SW 1271 (cell line): ENCODE results near the gene GBE1.

Source experiments
- DNase-seq, 2 experiments: peaks; one replicate each; lab custom pipeline; 2025; lab: John Stamatoyannopoulos, UW

GBE1 gene

DNA sequence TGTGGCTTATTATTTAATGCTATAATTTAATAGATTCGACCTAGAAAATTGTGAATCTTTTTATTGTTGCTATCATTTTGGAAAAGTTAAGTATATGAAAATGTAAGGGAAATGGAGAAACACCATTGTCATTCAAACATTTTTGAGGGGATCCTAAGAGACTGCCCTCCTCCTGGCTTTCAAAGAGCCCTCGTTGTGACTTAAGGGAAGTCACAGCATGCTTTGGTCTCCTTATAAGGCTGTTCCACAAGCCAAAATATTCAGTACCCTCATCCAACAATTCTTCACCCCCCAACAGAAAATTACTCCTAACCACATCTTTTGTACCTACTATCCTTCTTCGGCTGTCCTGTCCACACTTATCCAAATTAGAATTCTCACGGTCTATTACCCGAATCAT, 140.2 kb downstream of the GBE1 start:
- DNase-seq: no peak

DNA sequence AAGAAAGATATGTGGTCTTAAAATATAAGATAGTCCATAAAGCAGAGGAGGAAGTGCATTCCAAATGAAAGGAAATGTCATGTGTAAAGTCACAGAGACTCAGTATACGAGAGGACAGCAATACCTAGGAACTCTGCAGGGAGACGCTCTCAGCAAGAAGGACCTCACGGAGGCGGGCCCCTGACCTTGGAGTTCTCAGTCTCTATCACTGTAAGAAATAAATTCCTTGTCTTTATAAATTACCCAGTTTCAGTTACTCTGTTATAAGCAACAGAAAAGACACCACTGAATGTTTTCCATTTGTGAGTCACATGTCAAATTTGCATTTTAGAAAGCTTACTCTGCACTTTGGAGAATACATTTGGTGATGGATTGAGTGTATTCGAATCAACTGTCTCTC, 140.6 kb downstream of the GBE1 start:
- no peak for DNase-seq

DNA sequence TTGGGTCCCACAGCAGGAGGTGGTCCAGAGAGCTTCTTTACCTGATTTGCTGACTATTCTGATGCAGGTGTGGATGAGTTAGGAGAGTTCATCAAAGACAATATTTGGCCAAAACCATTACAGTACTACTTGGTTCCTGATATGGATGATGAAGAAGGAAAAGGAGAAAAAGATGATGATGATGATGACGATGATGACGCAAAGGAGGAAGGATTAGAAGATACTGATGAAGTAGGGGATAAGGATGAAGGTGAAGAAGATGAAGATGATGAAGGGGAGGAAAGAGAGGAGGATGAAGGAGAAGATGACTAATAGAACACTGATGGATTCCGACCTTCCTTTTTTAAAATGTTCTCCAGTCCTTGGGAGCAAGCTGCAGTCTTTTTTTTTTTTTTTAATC, 148.7 kb downstream of the GBE1 start:
- no peak for DNase-seq

DNA sequence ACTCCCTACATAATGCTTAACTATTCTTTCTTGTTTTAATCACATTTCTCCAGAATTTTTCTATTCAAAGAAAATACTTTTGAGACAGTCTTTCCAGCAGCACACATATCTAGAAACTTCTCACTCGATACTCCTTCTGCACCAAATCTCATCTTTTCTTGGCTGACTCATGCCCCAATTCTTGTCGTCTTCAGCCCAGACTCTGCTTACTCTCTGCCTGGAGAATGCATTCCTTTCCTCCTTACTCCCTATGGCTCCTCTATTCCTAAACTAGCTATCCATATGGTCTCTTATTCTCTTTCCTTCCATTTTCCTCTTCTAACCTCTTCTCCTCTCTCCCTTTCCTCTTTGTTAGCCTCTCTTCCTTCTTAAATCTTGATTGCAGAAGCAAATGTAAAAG, 158.7 kb downstream of the GBE1 start:
- DNase-seq: no peak

DNA sequence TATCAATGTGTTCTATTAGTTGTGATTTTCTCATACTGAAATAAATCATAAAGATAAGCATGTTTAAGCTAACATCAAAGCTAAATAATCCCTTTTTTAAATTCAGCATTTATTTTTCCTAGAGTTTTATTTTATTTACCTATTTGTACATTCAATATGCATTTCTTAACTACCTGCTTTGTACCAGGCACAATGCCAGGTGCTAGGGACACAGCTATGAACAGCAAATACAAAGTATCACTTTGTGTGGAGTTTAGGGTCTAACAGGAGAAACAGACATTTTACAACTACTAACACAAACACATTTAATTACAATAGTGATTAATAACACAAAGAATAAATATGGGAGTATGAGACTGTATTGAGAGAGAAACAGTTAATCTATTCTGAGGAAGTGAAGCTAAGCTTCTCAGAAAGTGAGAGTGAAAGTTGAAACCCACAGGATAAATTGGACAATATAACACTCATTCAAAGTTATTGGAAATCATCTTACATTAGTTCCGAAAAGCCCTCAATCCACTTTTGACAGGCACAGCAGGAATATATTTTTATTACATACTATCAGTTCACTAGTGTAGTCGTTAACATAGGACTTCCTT, 159.6 kb downstream of the GBE1 start:
- no peak for DNase-seq

DNA sequence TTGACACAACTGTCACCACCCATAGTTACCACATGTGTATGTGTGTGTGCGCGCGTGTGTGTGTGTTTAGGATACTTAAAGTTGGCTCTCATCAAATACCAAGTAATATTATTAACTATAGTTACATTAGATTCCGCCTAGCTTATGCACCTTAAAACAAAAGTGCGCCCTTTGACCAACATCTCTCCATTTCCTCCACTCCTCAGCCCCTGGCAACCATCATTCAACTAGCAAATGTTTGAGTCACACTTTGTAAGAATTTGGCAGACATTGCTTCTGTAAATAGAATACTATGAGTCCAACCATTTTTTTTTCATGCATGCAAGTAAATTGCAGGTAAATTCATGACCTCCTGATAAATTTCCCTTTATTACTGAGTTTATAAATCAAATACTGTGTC, 169.3 kb downstream of the GBE1 start:
- no peak for DNase-seq

DNA sequence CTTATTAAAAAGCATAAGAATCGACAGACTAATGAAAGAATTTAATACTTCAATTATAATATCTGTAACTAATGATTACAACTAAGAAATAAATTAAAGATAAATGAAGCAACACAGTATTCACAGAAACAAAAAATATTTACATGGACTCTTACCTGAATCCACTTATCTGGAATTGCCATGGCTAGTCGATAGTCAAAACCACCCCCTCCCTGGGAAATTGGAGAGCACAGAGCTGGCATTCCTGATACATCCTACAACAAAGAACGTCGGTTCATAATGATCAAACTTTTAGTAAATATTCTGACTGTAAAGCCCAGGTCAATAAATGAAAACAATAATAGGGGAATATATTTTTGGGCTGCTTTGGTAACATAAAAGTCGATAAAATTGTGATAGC, 175.5 kb downstream of the GBE1 start:
- DNase-seq: no peak

DNA sequence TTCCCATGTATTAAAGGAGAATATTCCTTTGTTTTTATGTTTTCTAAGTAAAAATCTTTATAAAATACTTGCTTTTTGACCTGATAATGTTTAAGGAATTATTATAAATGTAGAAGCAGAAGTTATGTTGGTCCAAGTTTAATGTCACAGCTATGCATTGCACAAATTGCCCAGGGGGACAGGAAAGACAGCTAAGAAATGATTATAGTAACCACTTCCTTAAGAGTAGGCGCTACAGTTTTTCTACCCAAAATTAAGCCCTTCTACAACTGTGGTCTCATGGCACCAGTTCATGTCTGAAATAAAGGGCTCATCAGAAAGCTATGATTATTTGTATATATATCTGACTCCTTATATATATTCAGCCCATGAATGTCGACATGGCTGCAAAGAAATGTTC, 176.4 kb downstream of the GBE1 start:
- DNase-seq: no peak

DNA sequence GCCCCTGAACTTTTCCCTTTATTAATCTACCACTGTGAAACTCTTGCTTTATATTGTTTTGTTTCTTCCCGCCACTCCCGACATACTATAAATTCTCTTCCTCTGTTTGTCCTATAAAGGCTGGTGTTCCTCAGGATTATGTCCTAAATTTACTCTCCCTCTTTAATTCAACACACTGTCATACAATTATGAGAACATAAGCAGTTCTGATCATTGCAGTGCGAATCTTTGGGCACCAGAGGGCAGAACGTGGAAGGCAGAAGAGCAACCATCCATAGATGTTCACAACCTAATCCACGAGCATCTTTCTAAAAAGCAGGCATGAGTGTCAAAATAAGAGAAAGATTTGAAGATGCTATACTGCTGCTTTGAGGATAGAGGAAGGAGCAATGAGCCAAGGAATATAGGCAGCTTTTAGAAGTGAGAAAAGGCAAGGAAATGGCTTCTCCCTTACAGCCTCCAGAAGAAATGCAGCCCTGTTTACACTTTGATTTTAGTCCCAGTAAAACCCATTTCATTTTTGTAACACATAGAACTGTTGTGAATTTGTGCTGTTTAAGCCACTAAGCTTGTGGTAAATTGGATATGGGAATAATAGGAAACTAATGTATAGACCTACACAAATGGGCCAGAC, 179.4 kb downstream of the GBE1 start:
- peak in 1 of 2 experiments; percentile 18 for DNase-seq

DNA sequence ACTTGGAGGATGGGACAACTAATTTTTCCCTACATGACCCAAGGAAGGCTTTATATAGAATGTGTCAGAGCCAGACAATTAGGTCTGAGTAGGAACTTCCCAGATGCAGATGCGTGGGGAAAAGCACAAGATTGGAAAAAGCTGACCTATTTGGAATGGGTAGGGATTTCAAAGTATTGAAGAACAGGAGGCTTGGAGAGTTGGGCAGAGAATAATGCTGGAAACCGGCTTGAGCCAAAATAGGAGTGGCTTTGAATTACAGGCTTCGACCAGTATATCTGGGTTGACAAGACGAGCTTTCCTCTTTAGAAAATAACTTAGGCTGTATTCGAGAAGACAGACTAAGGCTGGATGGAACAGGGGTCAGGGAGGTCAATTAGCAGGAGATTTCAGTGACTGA, 181.1 kb downstream of the GBE1 start:
- DNase-seq: no peak

DNA sequence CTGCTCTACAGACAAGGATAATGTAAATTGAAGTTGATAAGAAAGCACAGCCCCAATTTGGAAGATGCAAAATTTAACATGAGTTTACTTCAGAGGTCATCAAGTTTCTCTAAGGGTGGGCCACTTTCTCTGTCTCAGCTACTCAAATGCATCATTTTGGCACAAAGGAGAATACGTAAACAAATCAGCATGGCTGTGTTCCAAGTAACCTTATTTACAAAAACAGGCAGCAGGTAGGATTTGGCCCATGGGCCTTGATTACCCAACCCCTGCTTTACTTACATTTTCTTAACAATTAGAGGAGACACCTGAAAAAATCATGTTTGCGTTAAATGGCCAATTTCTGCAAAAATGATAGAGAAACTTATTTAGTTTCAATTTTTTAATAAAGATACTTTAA, 181.7 kb downstream of the GBE1 start:
- no peak for DNase-seq

DNA sequence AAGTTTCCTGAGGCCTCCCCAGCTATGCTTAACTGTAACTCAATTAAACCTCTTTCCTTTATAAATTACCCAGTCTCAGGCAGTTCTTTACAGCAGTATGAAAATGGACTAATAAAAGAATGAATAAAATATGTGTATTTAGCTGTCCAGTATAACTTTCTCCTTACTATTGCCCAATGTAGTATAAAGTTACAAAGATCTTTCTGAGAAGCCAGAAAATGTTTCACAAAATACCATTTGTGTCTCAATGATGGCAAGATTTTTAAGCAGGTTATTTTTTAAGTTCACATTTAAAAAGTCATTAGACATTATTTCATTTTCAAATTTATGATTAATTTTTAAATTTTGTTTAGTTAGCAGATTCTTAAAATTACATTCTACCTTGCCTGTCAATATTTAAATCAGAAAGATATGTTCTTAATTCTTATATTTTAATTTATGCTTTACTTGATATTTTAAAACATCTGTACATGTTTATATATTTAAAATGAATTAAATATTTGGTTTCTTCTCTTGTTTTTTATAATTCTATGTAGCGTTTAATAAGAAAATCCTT, 189.2 kb downstream of the GBE1 start:
- DNase-seq: no peak

DNA sequence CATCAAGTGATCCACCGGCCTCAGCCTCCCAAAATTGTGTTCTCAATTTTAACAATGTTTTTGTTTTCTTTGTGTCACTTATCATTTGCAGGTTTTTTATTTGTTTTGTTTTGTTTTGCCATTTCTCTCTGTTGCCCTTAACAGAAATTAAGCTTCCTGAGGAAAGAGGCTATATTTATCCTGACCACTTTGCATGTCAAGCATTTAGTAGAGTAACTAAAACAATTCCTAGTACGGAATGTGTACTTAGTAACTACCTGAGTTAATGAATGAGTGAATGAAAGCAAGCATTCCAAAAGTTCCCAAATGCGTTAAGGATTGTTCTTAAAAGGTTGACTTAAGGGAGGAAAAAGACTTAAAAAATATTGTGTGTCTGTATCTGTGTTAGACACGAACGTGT, 193.1 kb downstream of the GBE1 start:
- no peak for DNase-seq

DNA sequence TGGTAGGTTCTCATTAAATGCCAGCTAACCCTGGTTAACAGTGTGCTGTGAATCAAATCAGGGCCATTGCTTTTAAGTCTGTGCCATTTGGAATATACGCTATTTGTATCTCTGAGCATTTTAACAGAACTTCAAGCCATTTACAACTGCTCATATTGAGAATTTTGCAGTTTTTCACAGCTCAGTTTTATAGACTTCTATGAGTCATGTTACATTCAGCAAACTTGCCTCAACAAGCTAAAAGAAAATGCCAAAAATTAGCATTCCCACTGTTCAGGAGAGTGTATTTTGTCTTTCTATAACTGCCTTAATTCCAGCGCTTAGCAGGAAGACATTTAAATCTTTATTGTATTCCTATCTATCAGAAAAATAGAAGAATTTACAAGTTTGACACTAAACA, 196.4 kb downstream of the GBE1 start:
- DNase-seq: no peak

DNA sequence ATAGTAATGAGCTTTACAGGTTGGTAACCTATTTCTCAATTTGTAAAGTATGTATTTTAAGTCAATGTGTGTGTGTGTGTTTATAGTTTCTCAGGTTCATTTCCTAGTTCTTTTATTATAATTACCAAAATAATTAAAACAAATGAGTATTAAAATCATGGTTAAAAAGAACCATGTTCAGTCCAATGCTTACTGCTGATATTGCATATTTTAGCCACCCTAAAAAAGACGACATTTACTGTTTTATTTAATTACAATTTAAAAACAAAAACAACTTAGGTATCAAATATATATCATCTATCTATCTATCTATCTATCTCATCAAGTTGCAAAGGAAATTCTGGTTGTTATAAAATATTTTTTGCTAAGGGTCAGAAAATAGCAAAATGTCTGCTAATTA, 203.3 kb downstream of the GBE1 start:
- DNase-seq: no peak

DNA sequence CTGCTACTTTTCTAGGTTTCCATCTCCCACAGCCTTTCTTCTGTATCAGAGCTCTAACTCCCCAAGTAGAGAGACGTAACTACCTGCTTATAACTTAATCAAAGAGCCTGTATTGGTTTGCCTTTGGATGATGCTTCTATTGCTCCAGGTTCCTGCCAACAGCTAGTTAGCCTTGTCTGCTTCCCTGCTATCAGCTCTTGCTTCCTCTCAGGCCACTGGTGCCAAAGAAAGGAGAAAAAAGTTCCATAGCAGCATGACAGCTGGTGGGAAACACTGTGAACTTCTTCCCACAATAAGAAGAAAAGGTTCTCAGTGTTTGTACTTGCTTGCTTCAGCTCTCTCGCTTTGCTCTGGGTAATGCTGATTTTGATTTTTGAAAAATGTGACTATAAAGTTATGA, 206.6 kb downstream of the GBE1 start:
- DNase-seq: no peak

DNA sequence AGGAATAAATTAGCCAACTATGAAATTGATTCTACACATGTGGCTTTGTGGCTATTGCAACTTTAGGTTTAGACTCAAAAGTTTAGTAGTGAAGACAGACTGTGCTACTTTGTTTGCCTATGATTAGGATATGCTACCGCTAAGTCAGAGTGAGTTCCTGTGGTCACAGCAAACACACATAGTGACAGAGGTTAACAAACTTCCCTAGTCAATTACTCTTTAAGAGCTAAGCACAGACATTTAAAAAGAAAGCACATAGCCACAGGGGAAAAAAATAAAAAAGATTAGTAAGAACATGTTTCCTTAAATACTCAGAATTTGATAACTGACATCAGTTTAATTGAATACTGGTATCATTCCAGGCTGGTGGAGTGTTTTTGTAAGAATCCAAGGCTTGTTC, 207.1 kb downstream of the GBE1 start:
- DNase-seq: no peak

DNA sequence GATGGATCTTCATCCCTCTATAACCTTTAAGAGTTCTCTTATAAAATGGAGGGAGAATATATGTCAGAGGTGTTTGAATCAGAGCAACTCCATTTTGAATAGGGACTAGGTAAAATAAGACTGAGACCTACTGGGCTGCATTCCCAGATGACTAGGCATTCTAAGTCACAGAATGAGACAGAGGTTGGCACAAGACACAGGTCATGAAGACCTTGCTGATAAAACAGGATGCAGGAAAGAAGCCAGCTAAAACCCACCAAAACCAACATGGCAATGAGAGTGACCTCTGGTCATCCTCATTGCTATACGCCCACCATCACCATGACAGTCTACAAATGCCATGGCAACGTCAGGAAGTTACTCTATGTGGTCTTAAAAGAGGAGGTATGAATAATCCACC, 211.0 kb downstream of the GBE1 start:
- no peak for DNase-seq

DNA sequence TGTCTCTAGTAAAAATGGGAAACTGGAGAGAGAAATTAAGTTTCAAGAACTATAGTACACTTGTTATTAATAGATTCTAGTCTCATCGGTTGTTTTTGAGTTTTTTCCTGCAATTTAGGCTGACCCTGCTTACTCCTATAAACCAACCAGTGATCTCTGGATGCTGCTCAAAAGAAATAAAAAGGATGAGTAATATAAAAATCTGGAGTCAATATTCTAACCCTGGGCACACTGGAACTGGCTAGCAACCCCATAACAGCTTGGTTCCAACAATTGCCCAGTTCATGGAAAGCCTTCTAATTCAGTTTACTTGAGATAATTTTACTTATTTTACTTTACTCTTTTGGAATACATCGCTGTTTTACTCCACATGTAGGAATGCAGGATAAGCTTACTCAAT, 211.6 kb downstream of the GBE1 start:
- no peak for DNase-seq

DNA sequence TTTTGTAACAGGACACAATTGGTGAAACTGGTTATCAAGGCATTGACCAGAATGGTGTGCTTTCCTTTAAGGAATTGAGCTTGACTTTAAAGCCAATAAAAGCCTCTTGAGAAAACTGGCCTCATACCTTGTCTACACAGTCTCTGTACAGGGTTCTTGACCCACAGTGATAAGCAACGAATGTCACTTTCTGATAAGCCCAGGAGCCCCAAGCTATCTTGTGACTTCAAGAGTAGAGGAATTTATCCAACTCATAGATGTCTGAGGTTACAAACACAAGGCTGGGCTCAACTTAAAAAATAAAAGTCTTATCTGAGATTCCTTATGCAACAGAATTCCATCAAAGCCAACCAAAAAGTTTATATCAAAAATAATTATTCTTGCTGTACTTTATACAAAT, 212.1 kb downstream of the GBE1 start:
- DNase-seq: no peak

DNA sequence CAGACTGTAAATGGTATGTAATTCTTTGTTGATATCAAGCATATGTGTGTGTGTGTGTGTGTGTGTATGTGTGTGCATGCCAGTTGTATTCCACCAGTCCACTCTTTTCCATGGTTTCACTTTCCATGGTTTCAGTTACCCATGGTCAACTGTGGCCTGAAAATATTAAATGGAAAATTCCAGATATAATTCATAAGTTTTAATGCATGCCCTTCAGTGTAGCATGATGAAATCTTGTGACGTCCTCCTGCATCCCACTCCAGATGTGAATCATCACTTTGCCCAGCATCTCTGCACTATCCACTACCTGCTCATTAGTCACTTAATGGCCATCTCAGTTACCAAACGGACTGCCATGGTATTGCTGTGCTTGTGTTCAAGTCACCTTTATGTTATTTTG, 215.9 kb downstream of the GBE1 start:
- no peak for DNase-seq

DNA sequence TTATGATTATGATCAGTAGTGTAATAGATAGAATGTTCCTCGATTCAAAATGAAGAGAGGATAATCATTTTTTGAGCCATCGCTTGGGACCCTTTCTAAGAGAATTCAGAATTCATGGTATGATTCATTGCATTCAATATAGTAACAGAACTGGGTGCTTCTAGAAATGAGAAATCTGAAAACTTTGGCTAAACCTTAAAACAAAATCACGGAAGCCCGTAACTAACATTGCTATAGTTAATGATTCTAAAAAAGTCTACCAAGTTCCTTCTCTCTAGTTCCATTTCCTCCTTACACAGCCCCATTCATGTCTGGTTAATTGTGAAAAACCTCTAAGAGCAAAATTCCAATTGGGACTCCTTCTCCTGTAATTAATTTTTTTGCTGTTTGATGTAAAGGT, 217.1 kb downstream of the GBE1 start:
- DNase-seq: no peak

DNA sequence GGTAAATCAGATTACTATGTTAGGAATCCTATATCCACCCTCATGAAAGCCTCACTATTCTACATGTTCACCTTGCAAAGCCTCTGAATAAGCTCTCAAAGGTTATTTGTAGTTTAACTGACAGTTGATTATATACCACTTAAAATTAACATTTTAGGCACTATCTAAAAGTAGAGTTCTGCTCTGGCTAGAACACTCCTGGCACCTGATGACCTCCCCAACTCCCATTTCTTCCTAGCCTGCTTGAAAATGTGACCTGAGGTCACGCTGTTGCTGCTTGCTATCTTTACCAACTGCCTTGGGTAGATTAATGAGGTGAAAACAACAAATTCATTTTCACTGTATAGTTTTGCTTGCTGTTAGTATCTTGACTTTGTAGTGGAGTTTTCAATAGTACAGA, 220.7 kb downstream of the GBE1 start:
- no peak for DNase-seq

DNA sequence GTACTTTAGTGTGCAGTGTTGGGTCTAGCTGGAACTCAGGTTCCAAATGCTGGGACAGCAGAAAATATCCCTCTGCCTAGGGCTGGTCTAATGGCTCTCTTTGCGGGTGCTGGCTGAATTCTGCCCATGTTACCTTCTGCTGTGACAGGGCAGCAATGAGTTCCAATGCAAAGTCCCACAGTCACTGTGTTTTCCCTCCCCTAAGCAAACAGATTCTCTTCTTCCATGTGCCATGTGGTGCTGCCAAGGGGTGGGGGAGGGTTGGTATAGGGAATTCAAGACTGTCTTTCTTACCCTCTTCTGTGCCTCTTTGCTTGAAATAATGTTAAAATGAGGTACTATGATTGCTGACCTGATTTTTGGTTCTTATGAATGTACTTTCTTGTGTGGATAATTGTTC, 229.6 kb downstream of the GBE1 start:
- no peak for DNase-seq
